Mucosa of rectum (tissue), 2 donors: ENCODE measurements around the gene ANKRD13C.
A peak's percentile ranks its signal among the peaks of the same experiment; 100 is the strongest.

ENCODE experiments used
- H3K27ac ChIP-seq, 2 donors: one replicate each; pipeline ENCODE4 v1.7.0; 2013; ENCODE audit warnings: inconsistent platforms in 2 of 2, low read depth in 2 of 2, low read length in 2 of 2
- H3K27me3 ChIP-seq, 2 donors: one replicate each; pipeline ENCODE4 v1.7.0; 2013; ENCODE audit warnings: low read length in 2 of 2; ENCODE audit not compliant: control insufficient read depth in 2 of 2, insufficient read depth in 2 of 2
- H3K36me3 ChIP-seq, 2 donors: one replicate each; pipeline ENCODE4 v1.7.0; 2013; ENCODE audit warnings: low read length in 2 of 2; ENCODE audit not compliant: control insufficient read depth in 2 of 2, insufficient read depth in 2 of 2
- H3K4me1 ChIP-seq, 2 donors: one replicate each; pipeline ENCODE4 v1.7.0; 2013; ENCODE audit warnings: low read length in 2 of 2, mild to moderate bottlenecking in 1 of 2; ENCODE audit not compliant: control insufficient read depth in 2 of 2, insufficient read depth in 2 of 2
- H3K4me3 ChIP-seq, 2 donors: one replicate each; pipeline ENCODE4 v1.7.0; 2013; ENCODE audit warnings: low read length in 2 of 2
- H3K9ac ChIP-seq, 2 donors: one replicate each; pipeline ENCODE4 v1.7.0; 2013; ENCODE audit warnings: low read length in 2 of 2, low read depth in 1 of 2, mild to moderate bottlenecking in 1 of 2
- H3K9me3 ChIP-seq, 2 donors: one replicate each; pipeline ENCODE4 v1.7.0; 2013; ENCODE audit warnings: low read length in 2 of 2; ENCODE audit not compliant: control insufficient read depth in 2 of 2
- donor health status: healthy.
- donor health status: Normal muscosa, but diverticular disease.

Gene ANKRD13C, protein sequence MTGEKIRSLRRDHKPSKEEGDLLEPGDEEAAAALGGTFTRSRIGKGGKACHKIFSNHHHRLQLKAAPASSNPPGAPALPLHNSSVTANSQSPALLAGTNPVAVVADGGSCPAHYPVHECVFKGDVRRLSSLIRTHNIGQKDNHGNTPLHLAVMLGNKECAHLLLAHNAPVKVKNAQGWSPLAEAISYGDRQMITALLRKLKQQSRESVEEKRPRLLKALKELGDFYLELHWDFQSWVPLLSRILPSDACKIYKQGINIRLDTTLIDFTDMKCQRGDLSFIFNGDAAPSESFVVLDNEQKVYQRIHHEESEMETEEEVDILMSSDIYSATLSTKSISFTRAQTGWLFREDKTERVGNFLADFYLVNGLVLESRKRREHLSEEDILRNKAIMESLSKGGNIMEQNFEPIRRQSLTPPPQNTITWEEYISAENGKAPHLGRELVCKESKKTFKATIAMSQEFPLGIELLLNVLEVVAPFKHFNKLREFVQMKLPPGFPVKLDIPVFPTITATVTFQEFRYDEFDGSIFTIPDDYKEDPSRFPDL

GRCh38 chr1:70354332-70355110 lies at the start of gene ANKRD13C:
TSS of gene ANKRD13C (minus strand) at chr1:70354722. CDS start at chr1:70354408, 314 bp downstream.
- H3K9me3 ChIP-seq: no peaks in the 10 kb centered on the region
- H3K27me3 ChIP-seq: no peaks in the 10 kb centered on the region
- peaks cover 0 to 2% of the 10 kb centered on the region in 2 donors for H3K36me3 ChIP-seq
- H3K4me1 ChIP-seq: peaks cover 13 to 14% of the 10 kb centered on the region in 2 donors
- H3K27ac ChIP-seq: peak within 1 kb of the TSS; percentile 92 to 95
- peak within 1 kb of the TSS; percentile 88 to 95 for H3K4me3 ChIP-seq
- peak within 1 kb of the TSS; percentile 93 to 96 for H3K9ac ChIP-seq

- Histone ChIP-seq H3K9ac (no peak overlapping the region), H3K9me3 (no peaks in the 10 kb centered on the region), H3K4me3 (no peak overlapping the region), H3K27me3 (no peaks in the 10 kb centered on the region), H3K4me1 (no peaks in the 10 kb centered on the region), H3K27ac (no peak overlapping the region), H3K36me3 (no peaks in the 10 kb centered on the region)
Measured at GRCh38 chr1:70403759-70404158, 49.2 kb upstream of the ANKRD13C start.

DNA sequence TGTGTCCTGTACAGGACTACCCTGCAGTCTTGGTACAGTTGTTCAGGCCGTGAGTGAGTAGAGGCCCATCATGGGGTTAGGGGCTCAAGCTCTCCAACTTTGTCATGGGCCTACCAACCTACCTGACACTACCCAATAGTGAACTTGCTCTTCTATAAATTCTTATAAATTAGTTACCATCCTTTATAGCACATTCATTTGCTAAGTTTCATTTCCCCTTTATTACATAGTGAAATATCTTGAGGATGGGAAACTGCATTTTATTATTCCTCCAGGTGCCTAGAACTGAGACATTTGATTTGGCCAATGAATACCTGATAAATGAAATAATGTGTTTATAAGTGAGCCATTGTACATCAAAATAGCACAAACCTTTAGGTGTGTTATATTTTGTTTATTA lies 47.5 kb upstream of the ANKRD13C start:
- Histone ChIP-seq H3K27ac (no peak overlapping the region), H3K36me3 (no peaks in the 10 kb centered on the region), H3K9me3 (no peaks in the 10 kb centered on the region), H3K4me3 (no peak overlapping the region), H3K27me3 (no peaks in the 10 kb centered on the region), H3K9ac (no peak overlapping the region), H3K4me1 (no peaks in the 10 kb centered on the region)

GRCh38 chr1:70400335-70400734 lies 45.8 kb upstream of the ANKRD13C start:
- Histone ChIP-seq H3K9me3 (no peaks in the 10 kb centered on the region), H3K4me3 (no peak overlapping the region), H3K27ac (no peak overlapping the region), H3K36me3 (no peaks in the 10 kb centered on the region), H3K9ac (no peak overlapping the region), H3K27me3 (no peaks in the 10 kb centered on the region), H3K4me1 (no peaks in the 10 kb centered on the region)

DNA sequence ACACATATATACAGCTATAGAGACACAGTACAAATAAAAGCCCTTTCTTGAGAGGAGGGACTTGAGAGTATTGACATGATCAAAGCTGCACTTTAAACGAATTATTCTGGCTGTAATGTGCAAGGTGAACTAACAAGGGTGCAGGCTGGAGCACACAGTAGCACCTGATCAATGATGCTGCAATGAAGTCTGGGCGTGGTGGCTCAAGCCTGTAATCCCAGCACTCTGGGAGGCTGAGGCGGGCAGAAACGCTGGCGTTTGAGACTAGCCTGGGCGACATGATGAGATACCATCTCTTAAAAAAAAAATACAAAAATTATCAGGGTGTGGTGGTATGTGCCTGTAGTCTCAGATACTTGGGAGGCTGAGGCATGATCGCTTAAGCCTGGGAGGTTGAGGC lies 42.5 kb upstream of the ANKRD13C start:
- no peaks in the 10 kb centered on the region for H3K36me3 ChIP-seq
- no peak overlapping the region for H3K27ac ChIP-seq
- no peaks in the 10 kb centered on the region for H3K4me1 ChIP-seq
- no peaks in the 10 kb centered on the region for H3K9me3 ChIP-seq
- H3K9ac ChIP-seq: no peak overlapping the region
- no peak overlapping the region for H3K4me3 ChIP-seq
- no peaks in the 10 kb centered on the region for H3K27me3 ChIP-seq

GRCh38 chr1:70396607-70397006 lies 42.1 kb upstream of the ANKRD13C start:
- no peak overlapping the region for H3K4me3 ChIP-seq
- H3K36me3 ChIP-seq: no peaks in the 10 kb centered on the region
- H3K27me3 ChIP-seq: no peaks in the 10 kb centered on the region
- no peaks in the 10 kb centered on the region for H3K4me1 ChIP-seq
- H3K9me3 ChIP-seq: no peaks in the 10 kb centered on the region
- H3K27ac ChIP-seq: no peak overlapping the region
- H3K9ac ChIP-seq: no peak overlapping the region

GRCh38 chr1:70392626-70393025 lies 38.1 kb upstream of the ANKRD13C start:
- no peak overlapping the region for H3K27ac ChIP-seq
- no peaks in the 10 kb centered on the region for H3K27me3 ChIP-seq
- H3K9me3 ChIP-seq: no peaks in the 10 kb centered on the region
- H3K36me3 ChIP-seq: no peaks in the 10 kb centered on the region
- no peaks in the 10 kb centered on the region for H3K4me1 ChIP-seq
- no peak overlapping the region for H3K9ac ChIP-seq
- no peak overlapping the region for H3K4me3 ChIP-seq

- Histone ChIP-seq H3K4me1 (no peaks in the 10 kb centered on the region), H3K27ac (no peak overlapping the region), H3K4me3 (no peak overlapping the region), H3K9me3 (no peaks in the 10 kb centered on the region), H3K9ac (no peak overlapping the region), H3K36me3 (no peaks in the 10 kb centered on the region), H3K27me3 (no peaks in the 10 kb centered on the region)
Measured at GRCh38 chr1:70387507-70387906, 33.0 kb upstream of the ANKRD13C start.

- H3K9me3 ChIP-seq: no peaks in the 10 kb centered on the region
- H3K9ac ChIP-seq: no peak overlapping the region
- H3K36me3 ChIP-seq: no peaks in the 10 kb centered on the region
- no peaks in the 10 kb centered on the region for H3K27me3 ChIP-seq
- H3K27ac ChIP-seq: no peak overlapping the region
- no peaks in the 10 kb centered on the region for H3K4me1 ChIP-seq
- H3K4me3 ChIP-seq: no peak overlapping the region
Measured at GRCh38 chr1:70386121-70386520, 31.6 kb upstream of the ANKRD13C start.

DNA sequence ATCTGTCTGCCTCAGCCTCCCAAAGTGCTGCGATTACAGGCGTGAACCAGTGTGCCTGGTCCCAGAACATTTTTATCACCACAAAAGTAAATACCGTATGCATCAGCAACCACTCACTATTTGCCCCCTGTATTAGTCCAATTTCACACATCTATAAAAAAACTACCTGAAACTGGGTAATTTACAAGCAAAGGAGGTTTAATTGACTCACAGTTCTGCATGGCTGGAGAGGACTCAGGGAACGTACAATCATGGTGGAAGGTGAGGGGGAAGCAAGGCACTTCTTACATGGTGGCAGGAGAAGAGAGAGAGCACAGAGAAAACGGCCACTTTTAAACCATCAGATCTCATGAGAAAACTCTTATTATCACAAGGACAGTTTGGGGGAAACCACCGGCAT lies 31.0 kb upstream of the ANKRD13C start:
- no peaks in the 10 kb centered on the region for H3K9me3 ChIP-seq
- H3K9ac ChIP-seq: no peak overlapping the region
- no peaks in the 10 kb centered on the region for H3K36me3 ChIP-seq
- no peaks in the 10 kb centered on the region for H3K27me3 ChIP-seq
- no peaks in the 10 kb centered on the region for H3K4me1 ChIP-seq
- H3K27ac ChIP-seq: no peak overlapping the region
- H3K4me3 ChIP-seq: no peak overlapping the region
